Astrocyte of the spinal cord (primary cell): Measurements from ENCODE around the gene ZNF674.
"Not testable (repeated sequence)": the region's sequence is repeated elsewhere in the genome, so short reads cannot be mapped to it uniquely, and the experiment has no call there.

Source experiments
- DNase-seq: peaks from one replicate; pipeline ENCODE4 v3.0.0; 2011; ENCODE audit warnings: low read depth, low spot score
- H3K4me3 ChIP-seq: 2 replicates; pipeline ENCODE4 v1.5.1; 2011; ENCODE audit warnings: low read depth, mild to moderate bottlenecking, low read length, moderate library complexity
- CTCF ChIP-seq: IDR thresholded peaks from 2 replicates; pipeline ENCODE4 v1.5.1; 2012; ENCODE audit warnings: low read depth, mild to moderate bottlenecking, low read length, inconsistent platforms
- in situ Hi-C: cut with HindIII; loops from 2 replicates; pipeline ENCODE4 v1.10.0; 2017; ENCODE audit warnings: low sequenced_read_pairs

The ZNF674 gene

GRCh38 chrX:46553935-46554334 is 8.7 kb upstream of the ZNF674 start:
- TF ChIP-seq CTCF, result no peak
- DNase-seq, result no peak
- in situ Hi-C loops, result no loop called here
- no peak overlapping the region for H3K4me3 ChIP-seq

GRCh38 chrX:46551494-46552128 is 6.4 kb upstream of the ZNF674 start:
- DNase-seq, result peak; percentile 38
- no peak overlapping the region for H3K4me3 ChIP-seq
- TF ChIP-seq CTCF, result no peak
- in situ Hi-C loops, result no loop called here

- DNase-seq, result no peak
- H3K4me3 ChIP-seq, result no peak overlapping the region
- in situ Hi-C loops, result no loop called here
- TF ChIP-seq CTCF, result no peak
Observed at GRCh38 chrX:46549914-46550313, 4.7 kb upstream of the ZNF674 start.

- no peak for TF ChIP-seq CTCF
- no peak overlapping the region for H3K4me3 ChIP-seq
- in situ Hi-C loops, result no loop called here
- DNase-seq, result peak; percentile 70
Observed at GRCh38 chrX:46547857-46548256, 2.6 kb upstream of the ZNF674 start.

- in situ Hi-C loops, DNase-seq: not testable (repeated sequence)
- peak overlapping the region; percentile 74 for H3K4me3 ChIP-seq
Observed at GRCh38 chrX:46544527-46544926, 694 bp downstream of the ZNF674 start.

- DNase-seq, result no peak
- no peak overlapping the region for H3K4me3 ChIP-seq
- TF ChIP-seq CTCF, result no peak
- in situ Hi-C loops, result no loop called here
Observed at GRCh38 chrX:46543441-46543840, 1.8 kb downstream of the ZNF674 start.

GRCh38 chrX:46531442-46531841 is 13.8 kb downstream of the ZNF674 start:
- TF ChIP-seq CTCF, result no peak
- H3K4me3 ChIP-seq, result no peak overlapping the region
- no peak for DNase-seq
- in situ Hi-C loops, result no loop called here

GRCh38 chrX:46530404-46530908 is 14.8 kb downstream of the ZNF674 start:
- DNase-seq, in situ Hi-C loops, H3K4me3 ChIP-seq: not testable (repeated sequence)

- DNase-seq, in situ Hi-C loops, H3K4me3 ChIP-seq: not testable (repeated sequence)
Observed at GRCh38 chrX:46529740-46530403, 15.3 kb downstream of the ZNF674 start.

- DNase-seq, in situ Hi-C loops, H3K4me3 ChIP-seq: not testable (repeated sequence)
Observed at GRCh38 chrX:46528640-46529039, 16.6 kb downstream of the ZNF674 start.
